Right renal pelvis (tissue), 4 donors: ENCODE data around the gene PRKCA. TPM values are rescaled to one million over a fixed set of nuclear protein-coding genes. Genes with fewer than 3 reads are reported as not detected.

Experiments
- DNase-seq, 4 donors: peaks; one replicate each; pipeline ENCODE4 v3.0.0-alpha.2; 2013; ENCODE audit warnings: low read depth in 4 of 4, low spot score in 3 of 4, missing footprints in 1 of 4
- polyA plus RNA-seq, 4 donors: library from polyadenylated mRNA; unstranded; fragments of 120-200 nt; gene quantifications; one replicate each; pipeline ENCODE4 v1.2.1, GENCODE V29; 2013; ENCODE audit not compliant: insufficient read length in 4 of 4

Gene PRKCA
- polyA plus RNA-seq, 4 donors: 20.9 to 25.9 (median 24.5) TPM

- no peak for DNase-seq
These were observed 128.7 kb downstream of the PRKCA start for GRCh38 chr17:66430846-66431795.

DNA sequence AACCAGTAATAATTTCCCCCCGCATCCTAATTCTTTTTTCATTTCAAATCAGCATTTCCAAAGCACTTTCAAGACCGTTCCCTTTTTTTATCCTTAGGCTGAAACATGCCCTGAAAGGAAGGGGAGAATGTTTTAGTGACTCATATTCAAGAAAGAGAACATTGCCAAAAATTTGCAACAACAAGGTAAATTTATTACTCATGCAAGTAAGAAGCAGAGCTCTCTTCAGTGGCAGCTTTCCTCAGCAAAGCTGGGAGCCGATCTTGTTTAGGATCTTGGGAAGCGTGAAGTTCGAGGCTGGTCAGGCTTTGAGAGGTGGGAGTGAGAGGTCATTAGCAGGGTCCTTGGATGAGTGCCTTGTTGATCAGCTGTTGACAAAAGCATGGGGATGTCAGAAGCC lies 129.5 kb downstream of the PRKCA start:
- no peak for DNase-seq

- no peak for DNase-seq
These were observed 130.1 kb downstream of the PRKCA start for GRCh38 chr17:66432411-66432957.

- DNase-seq: no peak
These were observed 130.7 kb downstream of the PRKCA start for GRCh38 chr17:66432996-66433551.

DNA sequence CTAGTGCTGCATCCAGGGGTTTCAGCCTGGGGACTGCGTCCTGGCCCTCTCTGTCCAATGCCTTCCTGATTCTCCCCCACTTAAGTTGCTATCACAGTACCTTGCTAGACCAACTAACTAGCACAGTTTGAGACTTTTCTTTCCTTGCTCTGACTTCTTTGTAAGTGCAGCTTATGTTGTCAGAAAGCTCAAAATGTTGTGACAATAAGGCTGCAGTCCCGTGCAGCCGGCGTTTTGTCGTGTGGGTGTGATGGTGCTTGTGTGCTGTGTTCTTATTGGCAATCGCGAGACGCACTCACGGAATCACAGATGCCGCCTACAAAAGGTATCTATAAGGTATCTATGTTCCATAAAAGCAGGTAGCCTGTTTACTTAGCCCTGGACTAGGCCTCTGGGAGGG lies 132.8 kb downstream of the PRKCA start:
- no peak for DNase-seq

DNA sequence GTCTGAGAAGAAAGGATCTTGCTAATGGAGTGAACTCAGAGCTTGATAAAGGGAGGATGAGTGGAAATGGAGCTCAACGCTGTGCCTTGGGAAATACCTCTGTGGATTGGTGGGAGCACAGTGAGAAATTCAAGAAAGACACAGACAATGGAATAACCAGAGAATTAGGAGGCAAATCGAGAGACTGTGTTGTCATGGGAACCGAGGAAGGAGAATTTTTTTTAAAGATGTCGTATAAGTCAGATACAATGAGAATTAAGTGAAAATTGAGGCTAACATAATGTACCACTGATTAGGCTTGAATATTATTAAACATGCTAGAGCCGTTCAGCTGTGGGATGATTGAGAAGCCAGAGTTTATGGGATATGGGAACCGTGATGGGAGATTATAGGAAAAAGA lies 134.2 kb downstream of the PRKCA start:
- no peak for DNase-seq

GRCh38 chr17:66437476-66438026 lies 135.1 kb downstream of the PRKCA start:
- no peak for DNase-seq

- no peak for DNase-seq
These were observed 135.7 kb downstream of the PRKCA start for GRCh38 chr17:66438101-66438500.

- no peak for DNase-seq
These were observed 138.8 kb downstream of the PRKCA start for GRCh38 chr17:66441101-66441661.

GRCh38 chr17:66443166-66443565 lies 140.8 kb downstream of the PRKCA start:
- DNase-seq: no peak

- DNase-seq: no peak
These were observed 141.2 kb downstream of the PRKCA start for GRCh38 chr17:66443606-66444005.

DNA sequence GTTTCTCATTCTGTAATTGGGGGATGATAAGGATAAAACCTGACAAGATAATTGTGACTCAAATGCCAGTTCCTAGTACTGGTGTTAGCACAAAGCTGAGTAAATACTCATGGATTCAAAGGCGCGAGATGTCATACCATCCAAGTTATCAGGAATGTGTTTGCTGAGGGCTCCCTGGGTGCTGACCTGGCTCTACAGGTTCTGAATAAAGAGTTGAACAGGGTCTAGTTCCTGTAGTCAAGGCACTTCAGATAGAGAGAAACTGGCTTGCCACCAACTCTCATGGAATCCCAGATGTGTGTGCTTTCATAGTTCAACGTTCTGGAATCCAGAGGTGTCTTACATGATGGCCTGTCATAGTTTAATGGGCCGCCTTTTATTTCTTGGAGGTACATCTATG lies 141.6 kb downstream of the PRKCA start:
- DNase-seq: no peak

- no peak for DNase-seq
These were observed 142.8 kb downstream of the PRKCA start for GRCh38 chr17:66445229-66445628.

GRCh38 chr17:66446419-66446818 lies 144.0 kb downstream of the PRKCA start:
- no peak for DNase-seq

- no peak for DNase-seq
These were observed 144.7 kb downstream of the PRKCA start for GRCh38 chr17:66447159-66447558.

DNA sequence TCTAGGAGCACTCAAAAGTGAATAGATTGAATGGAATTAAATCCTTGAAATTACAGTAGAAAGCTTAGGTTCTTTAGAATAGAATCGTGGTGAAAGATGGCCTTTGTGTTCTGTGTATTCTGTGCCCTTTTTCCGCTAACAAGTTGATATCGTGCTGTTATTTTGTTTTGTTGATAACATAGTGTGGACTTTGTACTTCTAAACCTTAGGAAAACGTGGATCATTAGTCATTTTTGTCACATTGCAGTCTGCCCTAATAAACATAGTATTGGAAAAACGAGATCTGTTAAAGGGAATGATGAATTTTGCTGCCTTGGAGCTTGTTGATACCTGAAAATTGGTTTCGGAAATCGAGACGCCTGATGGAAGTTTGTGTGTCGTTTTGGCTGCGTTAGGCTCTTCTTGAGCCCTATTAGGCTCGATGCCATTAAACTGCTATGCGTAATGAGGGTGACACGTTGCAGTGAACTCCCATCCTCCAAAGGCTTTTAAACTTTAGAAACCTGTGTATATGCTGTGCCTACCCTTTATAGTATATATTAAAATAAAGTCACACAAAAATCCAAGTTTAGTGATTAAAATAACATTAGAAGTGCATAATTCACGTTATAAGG lies 145.7 kb downstream of the PRKCA start:
- no peak for DNase-seq

DNA sequence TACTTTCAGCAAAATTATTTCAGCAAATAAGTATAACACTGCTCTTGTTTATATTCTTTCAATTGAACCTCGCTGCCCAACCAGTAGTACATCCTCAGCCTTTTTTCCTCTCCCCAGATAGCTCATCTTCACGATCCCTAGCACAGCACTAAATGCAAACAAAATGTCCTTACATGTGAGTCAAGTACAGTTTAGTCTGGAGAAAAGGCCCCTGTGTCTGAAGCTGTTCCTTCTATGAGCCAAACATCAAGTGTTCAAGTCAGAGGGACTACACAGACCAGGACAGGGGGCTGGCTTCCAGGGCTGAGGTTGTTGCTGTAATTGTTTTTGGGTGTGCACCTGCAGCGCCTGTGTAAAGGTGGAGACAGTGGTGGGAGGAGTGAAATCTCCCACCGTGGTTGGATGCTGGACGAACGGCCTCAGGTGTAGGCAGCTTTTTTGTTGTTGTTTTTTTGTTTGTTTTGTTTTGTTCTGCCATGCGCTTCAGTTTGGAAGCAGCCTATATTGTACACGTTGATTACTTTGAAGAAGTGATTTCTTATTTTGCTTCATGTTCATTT lies 147.1 kb downstream of the PRKCA start:
- no peak for DNase-seq

DNA sequence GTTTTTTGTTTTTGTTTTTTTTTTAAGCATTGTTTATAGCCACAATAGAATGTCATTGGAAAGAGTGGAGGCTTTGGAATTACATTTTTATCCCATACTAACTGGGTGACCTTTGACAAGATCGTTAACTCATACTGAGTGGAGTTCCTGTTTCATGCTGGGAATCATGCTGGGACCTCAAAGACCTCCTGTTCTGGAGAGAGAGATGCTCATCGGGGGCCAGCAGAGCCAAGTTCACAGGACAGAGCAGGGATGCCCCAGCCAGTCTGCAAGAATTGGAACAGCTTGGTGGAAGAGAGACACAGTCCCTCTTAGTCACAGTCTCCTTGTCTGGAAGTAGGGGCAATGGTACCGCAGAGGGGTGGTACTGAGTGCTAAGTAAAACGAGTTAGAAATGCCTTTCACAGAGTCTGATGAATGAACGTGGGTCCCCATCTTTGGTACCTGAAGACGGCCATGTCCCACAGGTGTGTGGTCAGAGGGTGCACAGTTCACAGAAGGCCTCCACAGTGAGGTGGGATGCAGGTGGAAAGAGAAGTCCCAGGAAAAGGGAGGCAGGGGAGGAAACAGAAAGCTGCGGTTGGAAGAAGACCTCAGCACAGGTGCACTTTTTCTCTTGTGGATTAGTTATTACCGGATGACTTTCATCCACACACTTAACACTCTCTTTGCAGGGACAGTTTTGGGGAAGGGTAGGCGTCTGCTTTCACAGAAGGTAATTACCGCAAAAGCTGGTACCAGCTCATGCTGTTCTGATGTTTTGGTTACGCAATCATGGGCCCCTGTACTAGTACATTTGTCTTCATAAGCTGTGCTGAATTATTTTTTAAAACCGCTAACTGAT lies 147.8 kb downstream of the PRKCA start:
- no peak for DNase-seq

- no peak for DNase-seq
These were observed 148.4 kb downstream of the PRKCA start for GRCh38 chr17:66450852-66451158.
